ENCODE data around the gene SMURF2.

Gene SMURF2

DNA sequence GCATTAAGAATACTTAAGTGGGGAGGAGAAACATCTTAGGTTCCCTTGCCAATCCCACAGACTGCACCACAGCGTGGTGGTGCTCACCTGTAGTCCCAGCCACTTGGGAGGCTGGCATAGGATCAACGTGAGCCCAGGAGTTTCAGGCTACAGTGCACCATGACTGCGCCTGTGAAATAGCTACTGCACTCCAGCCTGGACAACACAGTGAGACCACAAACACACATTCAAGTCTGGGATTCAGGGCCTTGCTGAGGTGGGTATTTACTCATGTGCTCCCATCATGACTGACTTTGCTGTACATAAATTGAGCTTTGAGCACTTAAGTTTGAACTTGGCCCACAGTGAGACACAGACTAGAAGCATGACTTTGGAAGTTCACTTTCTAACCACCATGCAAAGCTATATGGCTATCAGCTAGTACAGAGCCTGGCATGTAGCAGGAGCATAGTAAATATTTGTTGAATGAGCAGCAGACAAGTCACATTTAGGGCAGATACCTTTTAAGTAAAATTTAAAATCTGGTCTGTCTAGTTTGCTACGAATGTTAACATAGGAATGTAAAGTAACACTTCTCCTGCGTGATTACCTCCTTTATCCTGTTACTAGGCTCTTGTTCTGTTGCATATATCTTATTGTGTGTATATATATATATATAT lies 121.9 kb downstream of the SMURF2 start:
- TF ChIP-seq YY1 (IDR thresholded peaks at IDR 0.05; ENCODE audit: low read depth) (no peak), TCF12 (IDR thresholded peaks at IDR 0.05; ENCODE audit: low read depth) (no peak), EP300 (IDR thresholded peaks at IDR 0.05; ENCODE audit: borderline replicate concordance) (no peak), REST (IDR thresholded peaks at IDR 0.05; ENCODE audit: low read depth) (no peak), MAX (IDR thresholded peaks at IDR 0.05) (no peak), TAF1 (IDR thresholded peaks at IDR 0.05; ENCODE audit: low read depth) (no peak), NFIC (IDR thresholded peaks at IDR 0.05) (no peak)

DNA sequence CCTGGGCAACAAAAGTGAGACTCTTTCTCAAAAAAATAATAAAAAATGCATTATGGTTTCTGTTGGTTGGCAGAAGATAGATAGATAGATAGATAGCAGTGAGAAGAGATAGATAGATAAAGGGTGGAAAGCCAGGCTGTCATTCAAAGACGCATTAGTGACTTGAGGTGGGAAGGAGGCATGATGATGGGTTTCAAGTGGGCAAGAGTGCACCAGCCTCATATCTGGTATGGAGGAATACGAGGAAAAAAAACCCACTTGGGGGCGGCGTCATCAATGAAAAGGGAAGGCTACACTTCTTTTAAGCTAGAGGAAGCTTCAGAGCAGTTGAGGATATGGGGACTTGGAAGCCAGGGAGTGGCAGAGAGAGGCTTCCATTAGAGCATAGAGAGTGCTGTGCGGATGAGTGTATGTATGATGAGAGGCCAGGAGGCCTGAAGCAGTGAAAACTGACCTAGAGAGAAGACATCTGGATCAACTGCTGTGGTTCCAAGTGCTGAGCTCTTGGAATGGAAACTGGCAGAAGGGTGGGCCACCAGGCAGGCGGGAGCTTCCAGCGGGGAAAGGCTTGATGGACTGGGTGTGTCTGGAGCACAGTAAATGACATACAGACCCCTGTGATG lies 123.5 kb downstream of the SMURF2 start:
- no peak for TF ChIP-seq TCF12 (IDR thresholded peaks at IDR 0.05; ENCODE audit: low read depth)
- no peak for TF ChIP-seq EP300 (IDR thresholded peaks at IDR 0.05; ENCODE audit: borderline replicate concordance)
- TF ChIP-seq EGR1 (IDR thresholded peaks at IDR 0.05) = no peak
- no peak for TF ChIP-seq CEBPB (IDR thresholded peaks at IDR 0.05)
- TF ChIP-seq TEAD4 (IDR thresholded peaks at IDR 0.05) = no peak
- no peak for TF ChIP-seq FOXM1 (IDR thresholded peaks at IDR 0.05; ENCODE audit: borderline replicate concordance, low read depth)
- TF ChIP-seq MAX (IDR thresholded peaks at IDR 0.05) = no peak
- TF ChIP-seq RAD21 (IDR thresholded peaks at IDR 0.05; ENCODE audit: low read depth) = no peak
- no peak for TF ChIP-seq NFIC (IDR thresholded peaks at IDR 0.05)
- TF ChIP-seq TAF1 (IDR thresholded peaks at IDR 0.05; ENCODE audit: low read depth) = no peak
- TF ChIP-seq CREB1 (IDR thresholded peaks at IDR 0.05; ENCODE audit: low read depth) = no peak

GRCh38 chr17:64537488-64537887 lies 124.6 kb downstream of the SMURF2 start:
- TF ChIP-seq YY1 (IDR thresholded peaks at IDR 0.05; ENCODE audit: low read depth) (no peak), USF1 (IDR thresholded peaks at IDR 0.05) (no peak), CEBPB (IDR thresholded peaks at IDR 0.05) (no peak), MAX (IDR thresholded peaks at IDR 0.05) (no peak), NFIC (IDR thresholded peaks at IDR 0.05) (no peak), EP300 (IDR thresholded peaks at IDR 0.05; ENCODE audit: borderline replicate concordance) (no peak)

GRCh38 chr17:64536913-64537312 lies 125.2 kb downstream of the SMURF2 start:
- TF ChIP-seq YY1 (IDR thresholded peaks at IDR 0.05; ENCODE audit: low read depth) (no peak), CREB1 (IDR thresholded peaks at IDR 0.05; ENCODE audit: low read depth) (no peak), TAF1 (IDR thresholded peaks at IDR 0.05; ENCODE audit: low read depth) (no peak), ZBTB7A (IDR thresholded peaks at IDR 0.05; ENCODE audit: low read depth) (no peak), TEAD4 (IDR thresholded peaks at IDR 0.05) (no peak), NFIC (IDR thresholded peaks at IDR 0.05) (no peak), RAD21 (IDR thresholded peaks at IDR 0.05; ENCODE audit: low read depth) (no peak), EP300 (IDR thresholded peaks at IDR 0.05; ENCODE audit: borderline replicate concordance) (no peak), MAX (IDR thresholded peaks at IDR 0.05) (no peak), CEBPB (IDR thresholded peaks at IDR 0.05) (no peak), FOXM1 (IDR thresholded peaks at IDR 0.05; ENCODE audit: borderline replicate concordance, low read depth) (no peak), USF1 (IDR thresholded peaks at IDR 0.05) (no peak), REST (IDR thresholded peaks at IDR 0.05; ENCODE audit: low read depth) (no peak), EGR1 (IDR thresholded peaks at IDR 0.05) (no peak), TCF12 (IDR thresholded peaks at IDR 0.05; ENCODE audit: low read depth) (no peak)

- no peak for TF ChIP-seq USF1 (IDR thresholded peaks at IDR 0.05)
- no peak for TF ChIP-seq TAF1 (IDR thresholded peaks at IDR 0.05; ENCODE audit: low read depth)
Measured at GRCh38 chr17:64535357-64535756, 126.8 kb downstream of the SMURF2 start.
